ENCODE measurements around the gene TFEB. TPM values are rescaled to one million over a fixed set of nuclear protein-coding genes. Genes with fewer than 3 reads are reported as not detected.
"Not testable (repeated sequence)": the region's sequence is repeated elsewhere in the genome, so short reads cannot be mapped to it uniquely, and the experiment has no call there.

The TFEB gene
- polyA plus RNA-seq, 1 donor = 5.8 TPM

GRCh38 chr6:41766043-41766664 lies 30.7 kb upstream of the TFEB start:
- DNase-seq (ENCODE audit: low read depth) = not testable (repeated sequence)

- DNase-seq (ENCODE audit: low read depth) = no peak
Observed at GRCh38 chr6:41763470-41763869, 28.1 kb upstream of the TFEB start.

- DNase-seq (ENCODE audit: low read depth) = no peak
Observed at GRCh38 chr6:41759905-41760579, 24.6 kb upstream of the TFEB start.

- DNase-seq (ENCODE audit: low read depth) = no peak
Observed at GRCh38 chr6:41759106-41759904, 23.9 kb upstream of the TFEB start.

GRCh38 chr6:41758641-41759035 lies 23.2 kb upstream of the TFEB start:
- DNase-seq (ENCODE audit: low read depth) = no peak

- DNase-seq (ENCODE audit: low read depth) = no peak
Observed at GRCh38 chr6:41757931-41758640, 22.7 kb upstream of the TFEB start.

- DNase-seq (ENCODE audit: low read depth) = no peak
Observed at GRCh38 chr6:41757271-41757670, 21.9 kb upstream of the TFEB start.

- DNase-seq (ENCODE audit: low read depth) = no peak
Observed at GRCh38 chr6:41756354-41756753, 20.9 kb upstream of the TFEB start.

GRCh38 chr6:41755895-41756294 lies 20.5 kb upstream of the TFEB start:
- DNase-seq (ENCODE audit: low read depth) = no peak

GRCh38 chr6:41750374-41750773 lies 15.0 kb upstream of the TFEB start:
- DNase-seq (ENCODE audit: low read depth) = no peak

- no peak for DNase-seq (ENCODE audit: low read depth)
Observed at GRCh38 chr6:41748542-41748941, 13.1 kb upstream of the TFEB start.

GRCh38 chr6:41748102-41748477 lies 12.7 kb upstream of the TFEB start:
- DNase-seq (ENCODE audit: low read depth) = no peak

GRCh38 chr6:41747256-41748101 lies 12.1 kb upstream of the TFEB start, which contains the start of gene PGC:
Gene PGC (minus strand): TSS chr6:41747397. CDS start chr6:41747334, 63 bp downstream.
- DNase-seq (ENCODE audit: low read depth) = no peak

GRCh38 chr6:41746107-41746506 lies 10.7 kb upstream of the TFEB start:
- no peak for DNase-seq (ENCODE audit: low read depth)

GRCh38 chr6:41744236-41744787 lies 8.9 kb upstream of the TFEB start:
- DNase-seq (ENCODE audit: low read depth) = no peak

- no peak for DNase-seq (ENCODE audit: low read depth)
Observed at GRCh38 chr6:41743406-41744235, 8.2 kb upstream of the TFEB start.

GRCh38 chr6:41741625-41742490 lies 6.5 kb upstream of the TFEB start:
- DNase-seq (ENCODE audit: low read depth) = no peak

- DNase-seq (ENCODE audit: low read depth) = no peak
Observed at GRCh38 chr6:41740366-41741162, 5.2 kb upstream of the TFEB start.
